Breast epithelium (tissue), 4 donors: Measurements from ENCODE around the gene THBD. TPM values are rescaled to one million over a fixed set of nuclear protein-coding genes. Genes with fewer than 3 reads are reported as not detected.
"Not testable (repeated sequence)": the region's sequence is repeated elsewhere in the genome, so short reads cannot be mapped to it uniquely, and the experiment has no call there.

Experiments used
- DNase-seq, 2 donors: peaks; one replicate each; pipeline ENCODE4 v3.0.0-alpha.2; 2019; ENCODE audit warnings: low spot score in 2 of 2
- H3K27ac ChIP-seq, 2 donors: fragments of 200-600 bp; sonication (generic) in 1 of 2; one replicate each; pipeline ENCODE4 v1.5.1; 2016 to 2019; ENCODE audit warnings: mild to moderate bottlenecking in 1 of 2
- H3K27me3 ChIP-seq, 2 donors: fragments of 200-600 bp; sonication (generic) in 1 of 2; one replicate each; pipeline versions ENCODE4 v1.5.1 to v1.6.0; 2017 to 2019; ENCODE audit warnings: control low read depth in 1 of 2, mild to moderate bottlenecking in 1 of 2
- H3K36me3 ChIP-seq: fragments of 200-600 bp; one replicate; pipeline ENCODE4 v1.5.1; 2019
- H3K4me1 ChIP-seq, 2 donors: fragments of 200-600 bp; sonication (generic); one replicate each; pipeline ENCODE4 v1.5.1; 2016 to 2019; ENCODE audit warnings: control low read depth in 1 of 2
- H3K4me3 ChIP-seq, 3 donors: fragments of 200-600 bp; sonication (generic); 1 replicate in 2 of 3; 2 replicates in 1 of 3; pipeline ENCODE4 v1.5.1; 2016 to 2019; ENCODE audit warnings: mild to moderate bottlenecking in 3 of 3, moderate library complexity in 2 of 3
- H3K9me3 ChIP-seq, 2 donors: fragments of 200-600 bp; sonication (generic) in 1 of 2; one replicate each; pipeline ENCODE4 v1.5.1; 2016 to 2019; ENCODE audit warnings: control low read depth in 1 of 2
- CTCF ChIP-seq, 3 donors: fragments of 450-650 bp; IDR thresholded peaks; one replicate each; pipeline ENCODE4 v1.5.1; 2016 to 2017; ENCODE audit warnings: antibody characterized with exemption in 3 of 3, mild to moderate bottlenecking in 3 of 3, moderate library complexity in 3 of 3
- POLR2A ChIP-seq: fragments of 450-650 bp; IDR thresholded peaks from one replicate; pipeline ENCODE4 v1.6.1; 2016; ENCODE audit warnings: antibody characterized with exemption, mild to moderate bottlenecking, moderate library complexity
- POLR2AphosphoS5 ChIP-seq, 3 donors: sonication (generic); formaldehyde crosslinking; IDR thresholded peaks; one replicate each; pipeline ENCODE4 v1.6.1; 2017; ENCODE audit warnings: antibody characterized with exemption in 3 of 3
- intact Hi-C: fragments of 100-400 bp; cut with DNase I; formaldehyde crosslinking; loops from one replicate; pipeline ENCODE4 v1.15.1; 2023; ENCODE audit warnings: low total_unique reads
- total RNA-seq, 3 donors: library from RNA; depleted of rRNA; stranded (reverse); fragments of >200 nt; gene quantifications; one replicate each; pipeline ENCODE4 v1.1.0, GENCODE V29; 2016

THBD gene
- total RNA-seq, 3 donors from 2014 or later = 22.6 to 44.2 (median 28.2) TPM

DNA sequence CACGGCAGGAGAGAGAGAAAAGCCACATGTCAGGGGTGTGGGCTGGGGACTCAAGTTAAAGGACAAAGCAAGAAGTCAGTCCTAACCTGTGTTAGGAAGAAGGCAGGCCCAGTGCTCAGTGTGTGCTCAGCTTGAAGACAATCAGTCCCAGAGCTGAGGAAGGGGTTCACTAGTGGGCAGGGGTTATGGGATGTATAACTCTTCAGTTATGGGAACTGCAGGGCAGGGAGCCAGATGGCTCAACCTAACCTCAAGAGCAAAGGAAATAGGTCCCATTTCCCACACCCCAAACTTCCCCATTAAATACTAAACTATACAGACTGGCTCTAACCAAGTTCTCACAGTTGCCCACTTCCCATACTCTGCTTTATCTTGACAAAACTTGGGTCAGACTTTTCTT lies 21.8 kb downstream of the THBD start:
- Histone ChIP-seq H3K27me3 (no peaks in the 10 kb centered on the region), H3K4me1 (no peaks in the 10 kb centered on the region), H3K27ac (no peak overlapping the region), H3K4me3 (no peak overlapping the region), H3K9me3 (no peaks in the 10 kb centered on the region), H3K36me3 (no peaks in the 10 kb centered on the region)
- TF ChIP-seq POLR2AphosphoS5 (IDR thresholded peaks at IDR 0.05) (no peak), CTCF (IDR thresholded peaks at IDR 0.05) (no peak), POLR2A (no peak)
- no peak for DNase-seq
- intact Hi-C loops = no loop called here

DNA sequence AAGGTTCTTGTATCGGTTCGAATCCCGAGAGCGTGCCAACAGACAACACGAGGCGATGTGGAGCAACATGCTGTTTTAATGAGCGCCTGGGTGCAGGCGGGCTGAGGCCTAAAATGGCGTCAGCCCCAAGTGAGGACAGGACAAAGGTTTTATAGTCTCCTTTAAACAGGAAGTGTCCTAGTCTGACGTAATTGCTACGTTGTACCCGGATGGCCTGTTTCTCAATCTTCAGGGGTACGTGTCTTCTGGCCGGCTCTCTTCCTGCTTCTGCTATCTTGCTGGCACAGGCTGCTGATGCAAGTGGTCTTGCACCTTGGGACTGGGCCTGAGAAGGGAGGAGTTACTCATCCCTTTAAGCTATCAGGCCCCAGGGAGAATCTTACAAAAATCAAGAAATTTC lies 24.0 kb downstream of the THBD start:
- H3K4me3 ChIP-seq, intact Hi-C loops, H3K4me1 ChIP-seq, H3K27ac ChIP-seq, H3K36me3 ChIP-seq, H3K9me3 ChIP-seq, DNase-seq, H3K27me3 ChIP-seq: not testable (repeated sequence)

- no peaks in the 10 kb centered on the region for H3K27me3 ChIP-seq
- intact Hi-C loops = no loop called here
- TF ChIP-seq POLR2AphosphoS5 (IDR thresholded peaks at IDR 0.05) (no peak), POLR2A (no peak), CTCF (IDR thresholded peaks at IDR 0.05) (no peak)
- H3K27ac ChIP-seq = no peak overlapping the region
- DNase-seq = no peak
- H3K4me1 ChIP-seq = no peaks in the 10 kb centered on the region
- no peaks in the 10 kb centered on the region for H3K36me3 ChIP-seq
- no peak overlapping the region for H3K4me3 ChIP-seq
- no peaks in the 10 kb centered on the region for H3K9me3 ChIP-seq
Measured at GRCh38 chr20:23024701-23025100, 24.8 kb downstream of the THBD start.

GRCh38 chr20:23023621-23024177 lies 25.8 kb downstream of the THBD start:
- Histone ChIP-seq H3K4me1 (no peaks in the 10 kb centered on the region), H3K27me3 (no peaks in the 10 kb centered on the region), H3K36me3 (no peaks in the 10 kb centered on the region), H3K27ac (no peak overlapping the region), H3K4me3 (no peak overlapping the region), H3K9me3 (no peaks in the 10 kb centered on the region)
- intact Hi-C loops = no loop called here
- no peak for DNase-seq
- no peak for TF ChIP-seq CTCF (IDR thresholded peaks at IDR 0.05)
- TF ChIP-seq POLR2AphosphoS5 (IDR thresholded peaks at IDR 0.05) = no peak
- no peak for TF ChIP-seq POLR2A

DNA sequence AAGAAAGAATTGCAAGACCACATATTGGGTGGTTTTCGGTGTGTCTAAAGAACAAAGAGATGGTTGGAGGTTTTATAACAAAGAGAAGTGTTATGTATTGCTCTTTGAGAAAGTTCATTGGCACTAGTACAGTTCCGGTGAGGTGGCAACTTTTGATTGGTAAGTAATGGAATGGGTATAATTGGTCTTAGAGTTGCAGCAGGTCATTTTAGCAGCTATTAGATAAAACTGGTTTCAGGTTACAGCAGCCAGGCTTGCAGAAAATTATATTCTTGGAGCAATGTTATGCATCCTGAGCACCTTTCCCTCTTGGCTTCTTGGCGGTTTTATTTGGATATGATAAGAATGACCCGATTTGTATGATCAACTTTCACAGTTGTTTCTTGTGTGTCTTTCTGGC lies 26.6 kb downstream of the THBD start:
- TF ChIP-seq CTCF (IDR thresholded peaks at IDR 0.05) (no peak), POLR2A (no peak), POLR2AphosphoS5 (IDR thresholded peaks at IDR 0.05) (no peak)
- no peaks in the 10 kb centered on the region for H3K9me3 ChIP-seq
- intact Hi-C loops = no loop called here
- DNase-seq = no peak
- no peaks in the 10 kb centered on the region for H3K36me3 ChIP-seq
- no peaks in the 10 kb centered on the region for H3K4me1 ChIP-seq
- H3K27ac ChIP-seq = no peak overlapping the region
- no peak overlapping the region for H3K4me3 ChIP-seq
- H3K27me3 ChIP-seq = no peaks in the 10 kb centered on the region

DNA sequence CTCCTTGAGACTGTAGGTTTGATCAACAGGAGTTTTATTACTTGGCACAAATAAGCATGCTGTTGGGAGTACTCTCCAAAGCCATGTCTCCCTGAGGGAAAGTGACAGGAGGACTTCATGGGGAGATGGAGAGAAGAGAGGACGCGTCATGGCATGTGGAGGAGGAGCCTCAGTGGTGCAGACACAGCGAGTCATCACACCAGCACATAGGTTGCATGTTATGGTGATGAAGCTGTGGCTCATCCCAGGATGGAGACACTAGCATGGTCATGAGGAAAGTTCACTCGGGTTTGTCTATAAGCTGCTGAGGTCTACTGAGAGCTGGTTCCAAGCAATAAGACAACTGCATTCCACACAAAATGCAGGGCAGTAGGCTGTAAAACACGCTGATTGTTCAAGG lies 27.5 kb downstream of the THBD start:
- Histone ChIP-seq H3K27ac (no peak overlapping the region), H3K4me3 (no peak overlapping the region), H3K9me3 (no peaks in the 10 kb centered on the region), H3K36me3 (no peaks in the 10 kb centered on the region), H3K4me1 (no peaks in the 10 kb centered on the region), H3K27me3 (no peaks in the 10 kb centered on the region)
- intact Hi-C loops = no loop called here
- no peak for TF ChIP-seq POLR2A
- TF ChIP-seq POLR2AphosphoS5 (IDR thresholded peaks at IDR 0.05) = no peak
- TF ChIP-seq CTCF (IDR thresholded peaks at IDR 0.05) = no peak
- no peak for DNase-seq
